GM12891 (cell line): ENCODE data around the gene SDK1.

Experiments
- POLR2A ChIP-seq: IDR thresholded peaks from 2 replicates; pipeline ENCODE4 v1.6.1; 2011; ENCODE audit warnings: low read depth, low read length, control low read depth
- POLR2AphosphoS5 ChIP-seq: IDR thresholded peaks from 2 replicates; pipeline ENCODE4 v1.6.1; 2011; ENCODE audit warnings: low read depth, low read length, control low read depth

DNA sequence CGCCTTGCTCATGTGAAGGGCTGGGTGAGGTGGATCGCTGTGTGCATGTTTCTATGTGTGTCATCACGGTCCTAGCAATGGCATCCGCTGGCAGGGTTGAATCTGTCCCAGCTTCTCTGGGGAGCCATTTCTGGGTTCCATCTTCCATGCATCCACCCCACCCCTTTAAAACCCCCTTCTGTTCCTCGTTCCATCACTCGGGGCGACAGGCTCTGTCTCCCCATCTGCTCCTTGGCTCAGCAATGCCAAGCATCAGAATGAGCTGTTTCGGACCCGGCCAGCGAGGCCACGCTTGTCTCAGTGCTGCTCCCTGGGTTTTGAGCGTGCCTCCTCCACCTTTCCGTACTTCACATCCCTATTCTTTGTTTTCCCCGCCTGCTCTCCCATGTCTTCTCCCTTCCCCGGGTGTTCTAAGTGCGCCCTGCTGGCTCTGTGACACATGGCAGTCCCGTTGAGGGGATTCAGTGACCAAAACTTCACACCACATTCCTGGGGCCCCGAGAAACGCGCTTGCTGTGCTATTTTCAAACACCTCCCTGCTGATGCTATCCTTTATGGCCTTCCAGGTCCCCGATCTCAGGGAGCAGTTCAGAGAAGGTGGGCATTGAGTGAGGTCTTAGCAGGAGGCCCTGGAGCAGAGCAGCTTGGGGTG, 827.0 kb downstream of the SDK1 start:
- TF ChIP-seq POLR2A, result no peak
- TF ChIP-seq POLR2AphosphoS5, result no peak
